ENCODE measurements around the gene IDH3A.

IDH3A gene

GRCh38 chr15:78149068-78149804, at the start of gene IDH3A:
Gene IDH3A (plus strand): TSS chr15:78149362. CDS start chr15:78149404, 42 bp downstream.
- DNase-seq (ENCODE audit: low read depth, low spot score) = peak; percentile 74
- peak within 1 kb of the TSS; percentile 64 for H3K27ac ChIP-seq

GRCh38 chr15:78100886-78101285, 48.3 kb upstream of the IDH3A start:
- no peak for DNase-seq (ENCODE audit: low read depth, low spot score)
- H3K27ac ChIP-seq = no peak overlapping the region

GRCh38 chr15:78101423-78102105, 47.6 kb upstream of the IDH3A start:
- DNase-seq (ENCODE audit: low read depth, low spot score) = no peak

GRCh38 chr15:78102211-78102610, 47.0 kb upstream of the IDH3A start:
- no peak overlapping the region for H3K27ac ChIP-seq
- no peak for DNase-seq (ENCODE audit: low read depth, low spot score)

More at GRCh38 chr15:78101423-78102105, 47.6 kb upstream of the IDH3A start:
- no peak overlapping the region for H3K27ac ChIP-seq

GRCh38 chr15:78102741-78103140, 46.4 kb upstream of the IDH3A start:
- no peak for DNase-seq (ENCODE audit: low read depth, low spot score)
- no peak overlapping the region for H3K27ac ChIP-seq

- DNase-seq (ENCODE audit: low read depth, low spot score) = no peak
- H3K27ac ChIP-seq = no peak overlapping the region
Measured at GRCh38 chr15:78103406-78104118, 45.6 kb upstream of the IDH3A start.

GRCh38 chr15:78104119-78104479, 45.1 kb upstream of the IDH3A start:
- DNase-seq (ENCODE audit: low read depth, low spot score) = no peak
- H3K27ac ChIP-seq = no peak overlapping the region

GRCh38 chr15:78104566-78105475, 44.3 kb upstream of the IDH3A start:
- DNase-seq (ENCODE audit: low read depth, low spot score) = no peak
- H3K27ac ChIP-seq = no peak overlapping the region

GRCh38 chr15:78105476-78106241, 43.5 kb upstream of the IDH3A start:
- DNase-seq (ENCODE audit: low read depth, low spot score) = no peak
- H3K27ac ChIP-seq = no peak overlapping the region

GRCh38 chr15:78107471-78107870, 41.7 kb upstream of the IDH3A start:
- DNase-seq (ENCODE audit: low read depth, low spot score) = no peak
- no peak overlapping the region for H3K27ac ChIP-seq

- peak; percentile 26 for DNase-seq (ENCODE audit: low read depth, low spot score)
- H3K27ac ChIP-seq = no peak overlapping the region
Measured at GRCh38 chr15:78108300-78109084, 40.7 kb upstream of the IDH3A start.

GRCh38 chr15:78109156-78109555, 40.0 kb upstream of the IDH3A start:
- H3K27ac ChIP-seq = no peak overlapping the region

GRCh38 chr15:78110096-78110495, 39.1 kb upstream of the IDH3A start:
- H3K27ac ChIP-seq = no peak overlapping the region
- no peak for DNase-seq (ENCODE audit: low read depth, low spot score)

More at GRCh38 chr15:78109156-78109555, 40.0 kb upstream of the IDH3A start:
- DNase-seq (ENCODE audit: low read depth, low spot score) = no peak

- no peak for DNase-seq (ENCODE audit: low read depth, low spot score)
- no peak overlapping the region for H3K27ac ChIP-seq
Measured at GRCh38 chr15:78110916-78111475, 38.2 kb upstream of the IDH3A start.

- no peak overlapping the region for H3K27ac ChIP-seq
- no peak for DNase-seq (ENCODE audit: low read depth, low spot score)
Measured at GRCh38 chr15:78111788-78112187, 37.4 kb upstream of the IDH3A start.

GRCh38 chr15:78112551-78112950, 36.6 kb upstream of the IDH3A start:
- H3K27ac ChIP-seq = no peak overlapping the region
- no peak for DNase-seq (ENCODE audit: low read depth, low spot score)

- no peak for DNase-seq (ENCODE audit: low read depth, low spot score)
- no peak overlapping the region for H3K27ac ChIP-seq
Measured at GRCh38 chr15:78120523-78120922, 28.6 kb upstream of the IDH3A start.

- DNase-seq (ENCODE audit: low read depth, low spot score) = no peak
- no peak overlapping the region for H3K27ac ChIP-seq
Measured at GRCh38 chr15:78125267-78125666, 23.9 kb upstream of the IDH3A start.
